ENCODE results near the gene PALD1. TPM values are rescaled to one million over a fixed set of nuclear protein-coding genes. Genes with fewer than 3 reads are reported as not detected.

PALD1 gene
- total RNA-seq, 1 experiment from 2014 or later: 33.1 TPM

DNA sequence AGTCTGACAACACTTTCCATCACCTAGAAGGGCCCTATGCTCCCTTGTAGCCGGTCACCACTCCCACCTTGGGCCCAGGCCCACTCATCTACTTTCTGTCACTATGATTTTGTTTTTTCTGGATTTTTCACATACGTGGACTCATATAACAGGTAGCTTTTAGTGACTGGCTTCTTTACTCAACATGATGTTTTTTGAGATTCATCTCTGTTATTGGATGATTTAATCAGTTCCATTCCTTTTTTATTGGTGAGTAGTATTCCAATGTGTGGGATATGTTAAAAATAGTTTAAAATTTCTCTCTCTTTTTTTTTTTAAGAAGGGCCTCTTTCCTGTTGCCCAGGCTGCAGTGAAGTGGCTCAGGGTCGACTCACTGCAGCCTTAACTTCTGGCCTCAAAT, 9.3 kb downstream of the PALD1 start:
- intact Hi-C loops (cut with micrococcal nuclease): no loop called here
- DNase-seq (ENCODE audit: low read depth, low spot score) (no peak), ATAC-seq (no peak)
- Histone ChIP-seq H3K4me3 (replicated peaks in 1 of 2; ENCODE audit: low read depth in 1 of 2, low read length in 2 of 2) (no peak overlapping the region), H3K4me2 (ENCODE audit: low read length) (no peak overlapping the region), H3K9me3 (ENCODE audit: control insufficient read depth in 1 of 2, insufficient read depth in 1 of 2, low read depth in 1 of 2, low read length in 2 of 2) (no peaks in the 10 kb centered on the region), H3K9me2 (ENCODE audit: insufficient read depth) (no peaks in the 10 kb centered on the region), H3K4me1 (ENCODE audit: control insufficient read depth in 1 of 2, insufficient read depth in 2 of 2, low read length in 2 of 2) (peaks cover 0 to 2% of the 10 kb centered on the region in 2 experiments; a peak in 1 of 4 replicates), H4K20me1 (ENCODE audit: insufficient read depth) (peaks cover 9% of the 10 kb centered on the region; the same call in 1 of the 2 replicates), H3K27ac (ENCODE audit: low read depth, low read length) (no peak overlapping the region), H3K79me2 (ENCODE audit: insufficient read depth, low read length) (peaks cover 92% of the 10 kb centered on the region), H3K27me3 (ENCODE audit: insufficient read depth, low read length) (no peaks in the 10 kb centered on the region), H2AFZ (ENCODE audit: low read depth, low read length, poor library complexity, severe bottlenecking) (no peak overlapping the region), H3K36me3 (ENCODE audit: control insufficient read depth in 1 of 2, insufficient read depth in 2 of 2, low read length in 2 of 2) (peaks cover 4 to 19% of the 10 kb centered on the region in 2 experiments; a peak in 3 of 4 replicates), H3K9ac (ENCODE audit: low read length) (no peak overlapping the region)
- TF ChIP-seq CBX3 (IDR thresholded peaks at IDR 0.05; ENCODE audit: low read depth): no peak
- TF ChIP-seq, protein P1, sequence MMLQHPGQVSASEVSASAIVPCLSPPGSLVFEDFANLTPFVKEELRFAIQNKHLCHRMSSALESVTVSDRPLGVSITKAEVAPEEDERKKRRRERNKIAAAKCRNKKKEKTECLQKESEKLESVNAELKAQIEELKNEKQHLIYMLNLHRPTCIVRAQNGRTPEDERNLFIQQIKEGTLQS (IDR thresholded peaks at IDR 0.05): no peak
- no TSS peak for BruUV-seq (replicated peaks)
- POLR2A ChIA-PET: no interaction called here
- RAD21 ChIA-PET (ENCODE audit: low non-redundant PET in 1 of 2, low total read pairs in 2 of 2, uncharacterized antibody in 2 of 2, unreplicated experiment in 2 of 2): no interaction called here
- CTCF ChIA-PET: no interaction called here

DNA sequence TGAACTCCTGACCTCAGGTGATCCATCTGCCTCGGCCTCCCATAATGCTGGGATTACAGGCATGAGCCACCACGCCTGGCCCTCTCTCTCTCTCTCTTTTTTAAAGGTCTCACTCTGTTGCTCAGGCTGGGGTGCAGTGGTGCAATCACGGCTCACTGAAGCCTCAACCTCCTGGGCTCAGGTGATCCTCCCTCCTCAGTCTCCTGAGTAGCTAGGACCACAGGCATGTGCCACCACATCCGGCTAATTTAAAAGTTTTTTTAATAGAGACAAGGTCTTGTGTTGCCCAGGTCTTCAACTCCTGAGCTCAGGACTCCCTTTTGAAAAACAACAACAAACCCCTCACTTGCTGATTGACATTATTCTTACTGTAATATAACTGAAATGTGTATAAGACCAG, 11.6 kb downstream of the PALD1 start:
- BruUV-seq (replicated peaks): no TSS peak
- H3K36me3 ChIP-seq (ENCODE audit: control insufficient read depth in 1 of 2, insufficient read depth in 2 of 2, low read length in 2 of 2): peaks cover 4 to 13% of the 10 kb centered on the region in 2 experiments; a peak in 3 of 4 replicates
- H3K4me1 ChIP-seq (ENCODE audit: control insufficient read depth in 1 of 2, insufficient read depth in 2 of 2, low read length in 2 of 2): peaks cover 0 to 8% of the 10 kb centered on the region in 2 experiments; a peak in 1 of 4 replicates
- intact Hi-C loops (cut with micrococcal nuclease): no loop called here
- DNase-seq (ENCODE audit: low read depth, low spot score) (no peak), ATAC-seq (no peak)
- ChIA-PET POLR2A (no interaction called here), CTCF (no interaction called here), RAD21 (ENCODE audit: low non-redundant PET in 1 of 2, low total read pairs in 2 of 2, uncharacterized antibody in 2 of 2, unreplicated experiment in 2 of 2) (no interaction called here)
- H3K79me2 ChIP-seq (ENCODE audit: insufficient read depth, low read length): peaks cover 93% of the 10 kb centered on the region
- no peak overlapping the region for H3K4me2 ChIP-seq (ENCODE audit: low read length)
- no peak overlapping the region for H2AFZ ChIP-seq (ENCODE audit: low read depth, low read length, poor library complexity, severe bottlenecking)
- no peak overlapping the region for H3K4me3 ChIP-seq (replicated peaks in 1 of 2; ENCODE audit: low read depth in 1 of 2, low read length in 2 of 2)
- H3K9me2 ChIP-seq (ENCODE audit: insufficient read depth): no peaks in the 10 kb centered on the region
- no peaks in the 10 kb centered on the region for H3K9me3 ChIP-seq (ENCODE audit: control insufficient read depth in 1 of 2, insufficient read depth in 1 of 2, low read depth in 1 of 2, low read length in 2 of 2)
- no peaks in the 10 kb centered on the region for H3K27me3 ChIP-seq (ENCODE audit: insufficient read depth, low read length)
- H3K9ac ChIP-seq (ENCODE audit: low read length): no peak overlapping the region
- TF ChIP-seq EZH2 (IDR thresholded peaks at IDR 0.05): no peak
- no peak for TF ChIP-seq EZH2phosphoT487 (IDR thresholded peaks at IDR 0.05; ENCODE audit: borderline replicate concordance)
- TF ChIP-seq CEBPB (IDR thresholded peaks at IDR 0.05; ENCODE audit: low read depth): no peak
- no peak for TF ChIP-seq TCF7L2 (IDR thresholded peaks at IDR 0.05; ENCODE audit: borderline replicate concordance, extremely low read depth, insufficient read depth, insufficient read length)
- TF ChIP-seq FOSL1 (IDR thresholded peaks at IDR 0.05; ENCODE audit: low read depth): no peak
- no peak for TF ChIP-seq YY1 (IDR thresholded peaks at IDR 0.05; ENCODE audit: extremely low read depth, insufficient replicate concordance, low read depth, low read length)
- TF ChIP-seq ZFX (IDR thresholded peaks at IDR 0.05): no peak
- no peak for TF ChIP-seq ELF1 (IDR thresholded peaks at IDR 0.05; ENCODE audit: borderline replicate concordance, low read depth)
- TF ChIP-seq, protein P2, sequence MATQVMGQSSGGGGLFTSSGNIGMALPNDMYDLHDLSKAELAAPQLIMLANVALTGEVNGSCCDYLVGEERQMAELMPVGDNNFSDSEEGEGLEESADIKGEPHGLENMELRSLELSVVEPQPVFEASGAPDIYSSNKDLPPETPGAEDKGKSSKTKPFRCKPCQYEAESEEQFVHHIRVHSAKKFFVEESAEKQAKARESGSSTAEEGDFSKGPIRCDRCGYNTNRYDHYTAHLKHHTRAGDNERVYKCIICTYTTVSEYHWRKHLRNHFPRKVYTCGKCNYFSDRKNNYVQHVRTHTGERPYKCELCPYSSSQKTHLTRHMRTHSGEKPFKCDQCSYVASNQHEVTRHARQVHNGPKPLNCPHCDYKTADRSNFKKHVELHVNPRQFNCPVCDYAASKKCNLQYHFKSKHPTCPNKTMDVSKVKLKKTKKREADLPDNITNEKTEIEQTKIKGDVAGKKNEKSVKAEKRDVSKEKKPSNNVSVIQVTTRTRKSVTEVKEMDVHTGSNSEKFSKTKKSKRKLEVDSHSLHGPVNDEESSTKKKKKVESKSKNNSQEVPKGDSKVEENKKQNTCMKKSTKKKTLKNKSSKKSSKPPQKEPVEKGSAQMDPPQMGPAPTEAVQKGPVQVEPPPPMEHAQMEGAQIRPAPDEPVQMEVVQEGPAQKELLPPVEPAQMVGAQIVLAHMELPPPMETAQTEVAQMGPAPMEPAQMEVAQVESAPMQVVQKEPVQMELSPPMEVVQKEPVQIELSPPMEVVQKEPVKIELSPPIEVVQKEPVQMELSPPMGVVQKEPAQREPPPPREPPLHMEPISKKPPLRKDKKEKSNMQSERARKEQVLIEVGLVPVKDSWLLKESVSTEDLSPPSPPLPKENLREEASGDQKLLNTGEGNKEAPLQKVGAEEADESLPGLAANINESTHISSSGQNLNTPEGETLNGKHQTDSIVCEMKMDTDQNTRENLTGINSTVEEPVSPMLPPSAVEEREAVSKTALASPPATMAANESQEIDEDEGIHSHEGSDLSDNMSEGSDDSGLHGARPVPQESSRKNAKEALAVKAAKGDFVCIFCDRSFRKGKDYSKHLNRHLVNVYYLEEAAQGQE (IDR thresholded peaks at IDR 0.05; ENCODE audit: low read depth): no peak
- TF ChIP-seq, protein P3, sequence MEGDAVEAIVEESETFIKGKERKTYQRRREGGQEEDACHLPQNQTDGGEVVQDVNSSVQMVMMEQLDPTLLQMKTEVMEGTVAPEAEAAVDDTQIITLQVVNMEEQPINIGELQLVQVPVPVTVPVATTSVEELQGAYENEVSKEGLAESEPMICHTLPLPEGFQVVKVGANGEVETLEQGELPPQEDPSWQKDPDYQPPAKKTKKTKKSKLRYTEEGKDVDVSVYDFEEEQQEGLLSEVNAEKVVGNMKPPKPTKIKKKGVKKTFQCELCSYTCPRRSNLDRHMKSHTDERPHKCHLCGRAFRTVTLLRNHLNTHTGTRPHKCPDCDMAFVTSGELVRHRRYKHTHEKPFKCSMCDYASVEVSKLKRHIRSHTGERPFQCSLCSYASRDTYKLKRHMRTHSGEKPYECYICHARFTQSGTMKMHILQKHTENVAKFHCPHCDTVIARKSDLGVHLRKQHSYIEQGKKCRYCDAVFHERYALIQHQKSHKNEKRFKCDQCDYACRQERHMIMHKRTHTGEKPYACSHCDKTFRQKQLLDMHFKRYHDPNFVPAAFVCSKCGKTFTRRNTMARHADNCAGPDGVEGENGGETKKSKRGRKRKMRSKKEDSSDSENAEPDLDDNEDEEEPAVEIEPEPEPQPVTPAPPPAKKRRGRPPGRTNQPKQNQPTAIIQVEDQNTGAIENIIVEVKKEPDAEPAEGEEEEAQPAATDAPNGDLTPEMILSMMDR (IDR thresholded peaks at IDR 0.05 in 2 of 3, conservative IDR thresholded peaks at IDR 0.05 in 1 of 3; ENCODE audit: borderline replicate concordance in 1 of 3, insufficient read depth in 1 of 3, low read depth in 2 of 3, low read length in 2 of 3): no peak
- no peak for TF ChIP-seq EGR1 (IDR thresholded peaks at IDR 0.05; ENCODE audit: low read depth)
- TF ChIP-seq SRF (IDR thresholded peaks at IDR 0.05; ENCODE audit: low read depth): no peak
- no peak for TF ChIP-seq JUND (IDR thresholded peaks at IDR 0.05)
- H3K27ac ChIP-seq (ENCODE audit: low read depth, low read length): no peak overlapping the region
- peaks cover 9% of the 10 kb centered on the region; the same call in 1 of the 2 replicates for H4K20me1 ChIP-seq (ENCODE audit: insufficient read depth)

All from HCT116 (cell line).